HG03520 (cell line): ENCODE data around the gene GLCCI1.

Source experiments
- ATAC-seq: cut with Tn5 transposase; IDR thresholded peaks from one replicate; pipeline ENCODE4 v1.9.1; 2021; ENCODE audit warnings: mild to moderate bottlenecking, moderate library complexity; ENCODE audit not compliant: unreplicated experiment

The GLCCI1 gene

GRCh38 chr7:8126601-8127167, 158.1 kb downstream of the GLCCI1 start:
- ATAC-seq: no peak

GRCh38 chr7:8128449-8129317, 160.1 kb downstream of the GLCCI1 start:
- no peak for ATAC-seq

GRCh38 chr7:8129318-8129659, 160.7 kb downstream of the GLCCI1 start:
- no peak for ATAC-seq

DNA sequence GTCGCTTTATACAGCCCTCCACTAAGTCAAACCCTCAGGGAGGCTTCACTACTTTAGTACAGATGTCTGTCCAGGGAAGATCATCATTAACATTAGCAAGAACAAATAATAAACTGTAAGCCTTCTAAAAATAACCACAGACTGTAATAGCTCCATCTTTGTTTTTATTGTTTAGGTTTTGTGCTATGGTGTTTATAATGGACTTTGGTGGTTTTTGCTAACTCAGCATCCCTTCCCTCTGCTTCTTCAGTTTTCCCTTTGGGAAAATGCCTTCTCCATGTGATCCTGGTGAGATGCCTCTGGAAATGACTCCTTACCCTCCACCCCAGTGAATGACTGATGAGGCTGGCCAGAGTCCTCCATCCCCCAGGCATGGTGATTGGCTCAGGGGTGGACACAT, 162.1 kb downstream of the GLCCI1 start:
- ATAC-seq: no peak

- ATAC-seq: peak; percentile 45
Measured at GRCh38 chr7:8131694-8132605, 163.4 kb downstream of the GLCCI1 start.

GRCh38 chr7:8133188-8133848, 164.7 kb downstream of the GLCCI1 start:
- no peak for ATAC-seq

- peak; percentile 64 for ATAC-seq
Measured at GRCh38 chr7:8134089-8134733, 165.6 kb downstream of the GLCCI1 start.

DNA sequence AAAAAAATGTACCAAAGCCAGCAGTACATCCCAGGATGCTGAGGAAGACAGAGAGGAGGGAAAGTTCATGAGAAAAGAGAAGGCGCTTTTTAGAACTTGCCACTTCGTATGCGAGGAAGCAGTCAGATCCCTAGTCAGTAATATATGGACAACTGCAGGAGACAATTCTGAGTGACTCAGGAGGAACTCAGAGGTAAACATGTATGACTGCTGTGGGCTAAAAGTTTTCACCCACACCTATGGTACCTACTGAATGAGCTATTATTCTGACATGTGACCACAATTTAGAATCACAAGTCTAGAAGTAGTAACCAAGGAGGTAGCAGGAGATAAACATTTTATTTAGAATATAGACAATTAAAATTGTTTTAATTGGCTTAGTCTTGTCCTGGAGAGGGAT, 166.8 kb downstream of the GLCCI1 start:
- ATAC-seq: no peak

GRCh38 chr7:8136051-8136730, 167.6 kb downstream of the GLCCI1 start:
- no peak for ATAC-seq
